NCI-H1048 (cell line): Measurements from ENCODE around the gene PGC.

ENCODE experiments used
- DNase-seq: peaks from one replicate; lab custom pipeline; 2025; lab: John Stamatoyannopoulos, UW

The PGC gene

DNA sequence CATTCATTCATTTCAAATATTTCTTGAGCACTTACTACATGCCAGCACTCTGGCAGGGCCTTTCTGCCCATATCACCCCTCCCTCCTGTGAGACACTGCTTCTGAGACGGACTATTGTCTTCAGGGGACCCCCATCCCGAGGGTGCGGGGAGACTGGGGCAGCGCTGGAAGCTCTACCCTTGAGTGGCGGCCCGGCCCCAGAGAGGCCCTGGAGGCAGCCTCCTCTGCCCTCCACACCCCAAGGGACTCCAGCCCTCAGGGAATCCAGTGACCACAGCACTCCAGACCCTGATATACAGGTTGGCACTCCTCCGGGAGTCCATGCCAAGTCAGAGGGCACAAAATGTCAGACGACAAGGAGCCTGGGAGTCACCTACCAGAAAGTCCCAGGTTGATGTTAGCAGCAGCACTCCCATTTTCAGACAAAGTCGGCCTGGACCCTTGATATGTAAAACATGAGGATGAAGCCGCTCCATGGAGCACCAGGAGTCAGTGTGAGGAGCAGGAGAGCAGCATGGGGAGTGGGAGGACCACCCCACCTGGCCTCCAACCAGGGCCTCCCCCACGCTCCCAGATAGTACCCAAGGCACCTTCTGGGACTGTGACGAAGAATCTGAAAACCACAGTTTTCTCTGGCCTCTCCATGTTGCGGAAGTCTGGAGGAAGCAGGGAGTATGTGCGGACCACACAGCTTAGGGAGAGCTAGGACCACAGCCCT is 32.5 kb downstream of the PGC start:
- DNase-seq = no peak

DNA sequence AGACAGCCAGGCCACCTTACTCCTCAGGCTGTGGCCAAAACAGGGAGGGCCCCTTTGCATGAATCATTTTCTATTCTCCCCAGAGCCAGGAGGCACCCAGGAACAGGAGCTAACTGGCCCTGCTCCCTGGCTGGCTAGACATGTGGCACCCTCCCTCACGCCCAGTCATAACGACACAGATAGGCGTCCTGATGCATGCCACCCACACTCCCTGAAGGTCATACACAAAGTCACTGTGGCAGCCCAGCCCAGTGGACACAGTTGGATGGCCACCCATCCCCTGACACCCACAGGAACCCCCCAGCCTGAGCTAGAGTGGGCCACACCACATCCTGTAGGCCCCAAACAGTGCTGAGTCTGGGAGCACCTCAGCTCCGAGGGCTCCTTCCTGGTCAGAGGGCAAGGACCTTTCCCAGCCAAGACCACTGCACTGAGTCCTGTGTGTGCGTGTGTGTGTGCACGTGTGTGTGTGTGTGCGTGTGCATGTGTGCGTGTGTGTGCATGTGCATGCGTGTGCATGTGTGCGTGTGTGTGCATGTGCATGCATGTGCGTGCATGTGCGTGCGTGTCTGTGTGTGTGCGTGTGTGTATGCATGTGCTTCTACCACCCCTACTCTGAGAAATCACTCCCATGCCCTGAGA is 33.4 kb downstream of the PGC start:
- no peak for DNase-seq

DNA sequence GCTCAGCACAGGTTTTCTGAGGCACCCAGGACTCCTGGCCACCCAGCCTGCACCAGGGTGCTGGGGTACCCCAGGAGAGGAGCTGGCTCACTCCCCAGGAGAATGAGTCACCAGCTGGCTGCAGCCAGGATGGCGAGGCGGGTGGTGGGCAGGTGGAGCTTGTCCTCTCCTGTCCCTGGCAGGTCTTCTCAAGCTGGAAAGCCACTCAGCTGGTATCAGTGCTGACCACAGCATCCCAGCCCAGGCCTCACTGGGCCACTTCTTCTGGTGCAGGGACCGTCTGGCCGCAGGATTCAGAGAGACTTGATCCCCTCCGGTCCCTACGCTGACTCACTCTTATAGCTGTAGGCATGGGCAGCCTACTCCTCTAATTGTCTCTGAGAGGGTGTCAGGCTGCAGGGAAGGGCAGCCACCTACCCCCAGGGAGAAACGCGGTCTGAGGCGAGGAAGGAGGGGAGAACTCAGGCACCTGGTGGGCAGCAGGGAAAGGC is 34.0 kb downstream of the PGC start:
- DNase-seq = no peak

DNA sequence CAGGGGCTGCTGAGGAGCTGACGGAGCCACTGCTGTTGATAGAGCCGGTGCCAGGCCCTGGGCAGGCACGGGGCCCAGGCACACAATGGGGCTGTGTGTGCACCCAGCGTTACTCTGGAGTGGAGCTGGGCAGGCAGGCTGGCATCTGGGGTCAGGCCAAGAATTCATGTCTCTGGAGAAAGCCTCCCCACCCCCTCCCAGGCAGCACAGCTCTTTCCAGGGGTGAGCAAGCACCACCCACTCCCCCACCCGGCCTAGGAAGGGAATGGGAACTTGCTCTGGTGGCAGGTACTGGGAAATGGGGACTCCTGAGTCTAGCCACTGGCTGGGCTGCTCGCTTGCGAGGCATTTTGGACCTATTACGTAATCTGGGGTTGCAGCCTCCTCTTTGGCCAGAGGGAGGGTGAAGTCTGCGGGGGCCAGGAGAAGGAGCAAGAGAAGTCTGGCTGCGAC is 34.5 kb downstream of the PGC start:
- DNase-seq = no peak

DNA sequence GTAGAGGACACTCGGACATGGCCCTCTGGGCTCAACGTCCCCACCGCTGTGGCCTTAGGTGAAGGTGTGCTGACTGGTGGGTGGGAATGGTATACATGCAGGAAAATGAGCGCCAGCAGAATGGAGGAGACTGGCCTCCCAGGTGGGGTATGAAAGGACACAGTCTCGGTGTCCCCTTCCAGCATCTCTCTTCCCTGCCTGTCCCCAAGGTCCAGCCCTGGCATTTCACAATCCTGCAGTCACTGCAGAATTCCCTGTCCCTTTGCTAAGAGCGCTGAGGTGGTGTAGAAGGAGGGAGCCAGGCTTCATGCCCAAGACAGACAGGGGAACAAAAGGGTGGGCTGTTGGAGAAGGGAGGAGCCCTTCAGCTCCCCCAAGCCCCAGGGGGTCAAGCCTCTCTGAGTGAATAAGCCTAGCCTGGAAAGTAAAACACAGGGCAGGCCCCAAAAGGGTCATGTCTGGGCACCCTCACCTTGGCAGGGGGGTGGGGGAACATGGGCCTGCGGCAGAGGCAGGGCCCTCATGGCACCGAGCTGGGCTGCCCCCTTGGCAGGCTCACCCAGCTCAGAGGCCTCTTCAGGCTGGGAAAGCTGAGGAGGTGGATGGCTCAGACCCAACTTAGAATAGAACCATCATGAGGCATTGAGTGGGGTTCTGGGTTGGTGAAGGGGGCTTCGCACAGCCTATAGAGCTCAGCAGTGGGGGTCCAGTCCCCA is 35.7 kb downstream of the PGC start:
- no peak for DNase-seq

DNA sequence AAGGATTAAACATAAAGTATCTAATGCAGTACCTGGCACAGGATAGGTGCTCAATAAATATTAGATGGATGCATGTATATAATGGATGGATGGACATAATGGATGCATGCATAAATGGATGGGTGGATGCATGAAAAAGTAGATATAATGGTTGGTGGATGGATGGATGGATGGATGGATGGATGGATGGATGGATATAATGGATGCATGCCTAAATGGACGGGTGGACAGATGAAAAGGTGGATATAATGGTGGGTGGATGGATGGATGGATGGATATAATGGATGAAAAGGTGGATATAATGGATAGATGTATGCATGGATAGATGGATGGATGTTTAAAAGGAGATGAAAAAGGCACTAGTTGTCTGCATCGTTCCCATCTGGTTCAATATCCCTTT is 37.8 kb downstream of the PGC start:
- DNase-seq = no peak

DNA sequence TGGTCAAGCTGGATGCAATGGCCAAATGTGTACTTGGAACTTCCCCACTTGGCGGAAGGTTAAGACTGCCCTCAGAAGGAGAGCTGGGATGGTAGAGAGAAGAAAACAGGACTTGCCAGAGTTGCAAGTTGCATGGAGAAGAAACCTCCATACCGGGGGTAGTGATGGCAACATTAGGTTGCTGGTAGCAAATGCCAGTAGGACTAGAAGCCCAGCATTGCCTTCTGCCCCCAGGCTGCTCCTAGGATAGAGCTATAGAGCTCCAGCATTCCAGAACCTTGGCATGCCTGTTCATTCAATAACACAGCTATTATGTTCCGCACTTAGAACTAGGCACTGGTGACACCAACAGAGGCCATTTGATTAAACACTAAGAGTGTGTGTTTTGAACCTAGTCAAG is 38.3 kb downstream of the PGC start:
- DNase-seq = no peak

DNA sequence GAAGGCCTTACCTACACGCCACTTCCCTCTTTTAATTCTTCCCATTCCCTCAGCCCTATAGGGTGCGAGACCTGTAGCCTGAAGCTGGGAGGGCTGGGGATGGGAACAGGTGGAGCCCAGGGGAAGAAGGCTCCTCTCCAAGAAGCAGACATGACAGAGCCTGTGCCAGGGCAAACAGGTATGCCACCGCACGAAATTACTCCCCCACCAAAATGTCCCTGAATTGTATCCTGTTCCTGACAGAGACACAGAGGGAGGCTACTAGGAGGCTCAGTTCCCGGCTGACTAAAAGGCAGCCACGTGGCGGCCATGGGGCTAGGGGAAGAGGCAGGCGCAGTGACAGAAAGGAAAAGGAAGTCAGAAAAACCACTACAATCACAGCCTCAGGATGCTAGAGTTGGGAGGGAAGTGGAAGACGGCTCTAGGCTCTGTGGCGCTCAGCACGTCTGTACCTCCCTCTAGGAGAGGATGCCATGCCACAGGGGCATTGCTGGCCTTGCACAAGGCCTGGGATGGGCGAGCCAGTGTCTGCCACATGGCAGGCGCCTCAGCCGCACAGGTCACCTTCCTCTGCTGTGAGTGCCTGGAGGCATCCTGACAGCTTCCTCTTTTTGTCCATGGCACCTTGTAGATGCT is 39.5 kb downstream of the PGC start:
- DNase-seq = no peak

DNA sequence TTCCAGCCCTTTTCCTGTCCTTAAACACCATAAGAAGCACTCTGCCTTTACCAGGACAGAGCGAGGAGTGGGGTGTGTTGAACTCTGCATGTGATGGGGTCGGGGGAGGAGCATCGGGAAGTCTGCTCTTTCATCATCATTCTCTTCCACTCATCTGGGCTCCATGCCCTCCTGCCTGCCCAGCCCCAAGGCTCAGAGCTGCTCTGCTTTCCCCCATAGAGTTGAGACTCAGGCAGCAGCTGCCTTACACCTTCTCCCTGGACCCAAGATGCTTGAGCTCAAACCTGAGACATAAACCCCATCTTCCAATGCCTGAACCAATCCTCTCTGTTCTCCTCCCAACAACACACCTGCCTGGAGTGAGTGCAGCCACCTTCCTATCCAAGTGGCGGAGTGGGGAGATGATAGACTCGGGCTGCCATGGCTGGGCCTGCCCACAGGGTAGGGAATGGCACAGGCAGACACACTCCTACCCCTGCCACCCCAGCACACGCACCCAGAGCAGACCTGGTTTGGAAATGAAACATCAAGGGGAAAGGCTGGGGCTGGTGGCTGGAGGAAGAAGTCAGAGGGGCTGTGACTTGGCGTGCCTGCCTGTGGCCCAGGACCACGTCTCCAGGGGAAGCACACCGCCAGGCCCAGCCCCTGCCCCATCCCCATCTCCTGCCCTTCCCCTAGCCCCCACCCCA is 40.2 kb downstream of the PGC start:
- DNase-seq = no peak

DNA sequence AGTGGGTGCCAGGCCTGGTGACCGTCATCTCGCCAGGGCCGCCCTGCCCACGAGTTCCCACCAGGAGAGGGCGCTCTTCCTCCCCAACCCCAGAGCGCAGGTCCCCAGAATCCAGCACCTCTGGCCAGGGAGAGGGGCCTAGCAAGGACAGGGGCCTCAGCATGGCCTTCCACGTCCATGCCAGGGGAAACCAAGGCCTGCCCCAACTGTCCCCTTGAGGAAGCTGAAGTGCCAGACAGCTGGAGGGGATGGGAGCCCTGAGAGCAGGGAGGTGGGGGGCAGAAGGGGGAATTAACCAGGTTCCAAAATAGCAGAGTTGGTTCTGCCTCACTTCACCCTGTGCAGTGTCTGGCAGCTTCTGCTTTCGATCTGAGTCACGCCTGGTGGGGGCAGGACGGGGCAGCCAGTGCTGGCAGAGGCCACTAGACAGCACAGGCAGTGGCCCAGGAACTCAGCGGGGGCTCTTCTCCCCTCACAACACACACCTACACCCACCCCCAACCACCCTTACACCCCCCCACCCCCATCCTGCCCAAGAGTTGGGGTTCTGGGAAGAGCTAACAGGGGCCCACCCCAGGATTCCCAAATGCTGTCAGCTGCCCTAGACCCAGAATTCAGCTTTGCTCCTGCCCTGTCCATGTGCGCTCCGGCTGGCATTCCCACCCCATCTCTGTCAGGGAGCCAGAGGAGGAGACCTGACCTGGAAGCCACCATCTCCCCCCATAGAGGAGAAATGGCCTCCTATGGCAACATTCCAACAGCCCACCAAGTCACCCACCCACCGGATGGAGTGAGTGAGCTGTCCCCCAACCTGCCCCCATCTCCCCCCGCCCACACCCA is 41.0 kb downstream of the PGC start:
- DNase-seq = no peak

DNA sequence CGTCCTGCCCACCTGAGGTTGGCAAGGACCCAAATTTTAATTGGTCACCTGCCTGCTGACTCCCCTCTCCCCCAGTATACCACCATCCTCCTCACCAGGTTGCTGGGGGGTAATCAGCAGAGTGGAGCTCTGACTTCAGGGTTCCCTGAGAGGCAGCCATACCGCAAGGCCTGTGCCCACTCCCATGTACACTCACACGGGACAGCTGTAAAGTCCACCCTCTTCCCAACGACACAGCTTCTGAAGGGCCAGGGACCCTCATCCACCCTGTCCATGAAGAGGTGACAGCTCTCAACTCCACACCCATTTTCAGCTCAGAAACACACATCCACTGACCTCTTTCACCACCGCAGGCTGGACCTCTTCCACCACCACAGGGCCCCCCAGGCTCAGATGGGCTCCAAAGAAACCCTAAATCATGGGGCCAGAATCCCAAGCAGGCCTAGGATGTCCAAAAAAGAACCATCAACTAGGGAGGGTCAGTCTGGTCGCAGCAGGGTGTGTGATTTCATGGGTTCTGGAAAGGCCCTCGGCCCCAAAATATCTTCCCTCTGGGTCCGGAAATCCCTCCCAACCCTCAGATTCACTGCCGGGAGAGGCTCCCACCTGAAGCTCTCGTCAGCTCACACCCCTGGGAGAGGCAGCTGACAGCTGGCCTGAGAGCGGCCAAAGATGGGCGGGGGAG is 41.7 kb downstream of the PGC start:
- no peak for DNase-seq

DNA sequence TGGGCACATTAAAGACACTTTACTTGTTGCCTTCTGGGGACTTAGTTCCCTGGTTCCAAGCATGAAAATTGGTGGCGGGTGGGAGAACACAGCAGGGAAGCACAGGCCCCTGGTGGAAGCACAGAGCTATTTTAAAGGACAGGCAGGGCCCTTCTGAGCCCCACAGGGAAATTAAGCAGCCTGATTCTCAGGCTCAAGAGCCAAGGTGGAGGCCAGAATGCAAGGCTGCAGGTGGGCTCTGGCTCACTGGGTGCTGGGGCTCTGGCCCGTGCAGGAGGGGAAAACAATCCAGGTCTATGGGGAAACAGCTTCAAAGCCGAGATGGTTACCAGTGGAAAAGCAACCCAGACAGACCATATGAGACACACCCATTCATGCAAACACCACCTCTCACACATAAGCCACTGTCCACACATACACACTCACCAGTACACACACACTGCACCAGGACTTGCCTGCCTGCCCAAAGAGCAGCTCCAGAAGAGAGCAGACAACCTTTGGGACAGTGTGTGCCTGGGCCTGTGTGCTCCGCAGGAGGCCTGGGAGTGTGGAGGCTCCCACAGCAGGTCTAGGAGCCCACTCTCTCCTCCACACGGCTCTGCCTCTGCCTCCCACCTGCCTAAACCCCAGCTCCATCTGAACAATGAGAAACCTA is 42.4 kb downstream of the PGC start:
- no peak for DNase-seq

DNA sequence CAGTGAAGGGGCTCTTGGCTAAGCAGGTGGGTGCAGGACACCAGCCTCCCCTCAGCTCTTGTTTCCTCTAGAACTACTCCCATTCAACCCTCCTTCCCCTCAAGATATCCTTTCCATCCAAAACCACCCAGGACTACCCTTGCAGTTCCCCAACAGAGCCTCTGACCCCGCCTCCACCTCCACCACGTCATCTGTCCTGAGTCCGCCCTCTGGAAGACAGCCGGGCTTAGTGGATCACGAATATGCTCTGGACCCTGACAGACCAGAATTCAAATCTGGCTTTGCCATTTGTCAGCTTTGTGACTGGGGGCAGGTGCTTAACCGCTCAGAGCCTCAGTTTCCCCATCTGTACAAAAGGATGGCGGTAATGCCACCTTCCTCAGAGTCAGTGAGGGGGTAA is 43.2 kb downstream of the PGC start:
- DNase-seq = no peak

DNA sequence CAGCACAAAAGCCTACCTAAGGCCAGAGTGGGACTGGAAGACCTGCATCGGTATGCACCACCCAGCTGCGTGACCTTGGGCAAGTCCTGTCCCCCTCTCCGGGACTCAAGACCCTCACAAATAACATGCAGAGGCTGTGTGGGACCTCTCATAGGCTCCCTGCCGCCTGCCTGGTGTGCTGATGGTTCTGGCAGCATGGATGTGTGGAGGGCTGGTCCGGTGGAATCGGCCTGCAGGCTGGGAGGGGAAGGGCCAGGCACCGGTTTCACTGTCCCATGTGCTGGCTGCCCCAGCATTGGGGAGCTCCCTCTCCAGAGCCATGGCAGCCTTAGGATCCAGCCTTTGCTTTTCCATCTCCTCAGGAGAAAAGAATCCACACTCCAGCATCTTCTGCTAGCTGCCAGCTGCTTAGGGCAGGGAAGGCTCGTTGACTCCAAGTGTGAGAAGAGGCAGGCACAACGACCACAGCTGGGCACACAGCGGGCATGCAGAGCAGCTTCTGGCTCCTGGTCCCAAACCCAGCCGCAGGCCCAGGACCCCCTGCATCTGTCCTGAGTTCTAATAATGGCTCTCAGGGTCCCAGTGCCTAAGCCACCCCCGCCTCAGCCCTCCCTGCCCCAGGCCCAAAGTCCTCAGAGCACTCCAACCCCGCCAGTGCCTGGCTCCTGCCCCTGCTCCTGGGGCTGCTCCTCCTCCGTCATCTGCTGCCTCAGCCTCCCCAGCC is 44.3 kb downstream of the PGC start:
- DNase-seq = no peak

DNA sequence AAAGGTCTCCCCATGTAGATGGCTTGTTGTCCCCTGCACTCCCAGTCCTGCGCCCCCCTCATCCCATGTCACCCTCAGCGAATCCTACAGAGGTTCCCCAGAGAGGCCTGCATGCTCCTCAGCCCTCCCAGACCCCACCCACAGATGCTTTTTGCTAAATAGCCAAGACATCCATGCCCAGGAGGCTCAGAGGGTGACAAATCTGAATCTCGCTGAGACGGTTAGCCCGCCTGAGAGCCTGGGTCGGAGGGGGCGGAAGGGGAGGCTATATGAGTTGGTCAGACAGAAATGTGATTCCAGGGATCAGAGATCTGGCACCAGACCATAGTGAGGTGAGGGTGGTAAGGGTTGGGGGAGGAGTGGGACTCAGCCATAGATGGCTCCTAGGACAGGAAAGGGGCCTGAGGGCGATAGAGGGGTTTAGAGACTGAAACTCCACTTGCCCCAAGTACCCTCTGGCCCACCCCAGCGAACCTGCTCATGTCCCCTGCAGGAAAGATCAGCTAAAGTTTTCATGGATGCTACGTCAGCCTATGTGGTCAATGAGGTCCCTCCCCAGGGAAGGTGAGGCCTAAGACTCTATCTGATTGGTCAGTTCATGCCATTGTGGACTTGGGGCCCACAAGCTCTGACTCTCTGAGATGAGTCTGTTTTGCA is 45.0 kb downstream of the PGC start:
- no peak for DNase-seq

DNA sequence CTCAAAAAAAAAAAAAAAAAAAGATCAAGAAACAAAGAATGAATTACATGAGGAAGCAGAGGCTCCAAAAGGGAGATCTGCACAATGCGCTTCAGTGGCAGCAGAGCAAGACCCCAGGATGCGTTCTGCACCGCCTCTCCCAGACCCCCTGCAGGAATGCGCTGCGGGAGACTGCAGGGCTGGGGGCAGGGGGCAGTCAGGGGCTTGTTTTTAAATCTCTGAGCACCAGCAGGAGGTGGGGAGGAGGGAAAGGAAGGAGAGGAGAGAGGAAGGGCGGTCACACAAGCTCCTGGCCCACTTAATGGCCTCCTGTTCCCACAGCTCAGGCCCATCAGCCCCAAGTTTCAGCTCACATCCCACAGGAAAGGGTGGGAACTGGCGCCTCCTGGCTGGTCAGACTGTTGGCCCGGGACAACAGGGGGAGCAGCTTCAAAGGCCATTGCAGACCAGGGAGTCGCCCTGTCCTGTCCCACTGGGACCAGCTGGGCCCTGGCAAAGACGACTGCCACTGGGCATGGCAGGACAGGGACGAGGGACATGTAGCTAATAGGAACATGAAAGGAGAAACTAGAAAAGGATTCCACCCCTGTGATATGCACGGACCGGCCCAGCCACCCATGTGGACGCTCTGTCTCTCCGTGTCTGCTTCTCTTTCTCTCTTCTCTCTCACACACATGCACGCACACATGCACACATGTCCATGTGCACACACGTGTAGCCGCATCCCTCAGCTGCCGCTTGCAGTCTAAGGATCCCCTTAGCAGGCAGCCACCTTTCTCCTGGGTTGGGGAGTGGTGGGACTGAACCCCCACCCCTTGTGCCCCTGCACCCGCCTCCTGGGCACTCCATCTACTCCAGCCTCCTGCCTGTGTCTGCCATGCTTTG is 46.5 kb downstream of the PGC start:
- no peak for DNase-seq

DNA sequence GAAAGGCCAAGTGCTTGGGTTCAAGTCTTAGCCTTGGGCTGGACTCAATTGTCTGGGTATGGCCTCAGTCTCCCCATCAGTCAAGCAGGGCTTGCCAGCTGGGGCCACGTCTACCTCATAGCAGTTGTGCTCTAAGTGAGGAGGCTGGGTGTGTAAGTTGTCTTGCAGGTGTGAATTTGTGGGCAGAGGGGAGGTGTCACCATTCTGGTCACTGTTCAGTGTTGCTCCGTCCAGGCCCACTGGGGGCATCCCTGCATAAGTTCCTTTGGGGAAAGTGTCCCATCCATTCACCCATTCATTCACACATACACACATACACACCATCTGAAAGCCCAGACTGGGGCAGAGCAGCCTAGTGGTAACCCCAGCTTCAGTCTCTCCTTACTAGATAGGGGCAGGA is 48.1 kb downstream of the PGC start:
- DNase-seq = no peak
